ENCODE measurements around the gene ARHGAP31. TPM values are rescaled to one million over a fixed set of nuclear protein-coding genes. Genes with fewer than 3 reads are reported as not detected.
A peak's percentile ranks its signal among the peaks of the same experiment; 100 is the strongest.
"Not testable (repeated sequence)": the region's sequence is repeated elsewhere in the genome, so short reads cannot be mapped to it uniquely, and the experiment has no call there.

Gene ARHGAP31
- total RNA-seq, 4 donors from 2014 or later, result 40.5 to 46.5 (median 44.4) TPM

DNA sequence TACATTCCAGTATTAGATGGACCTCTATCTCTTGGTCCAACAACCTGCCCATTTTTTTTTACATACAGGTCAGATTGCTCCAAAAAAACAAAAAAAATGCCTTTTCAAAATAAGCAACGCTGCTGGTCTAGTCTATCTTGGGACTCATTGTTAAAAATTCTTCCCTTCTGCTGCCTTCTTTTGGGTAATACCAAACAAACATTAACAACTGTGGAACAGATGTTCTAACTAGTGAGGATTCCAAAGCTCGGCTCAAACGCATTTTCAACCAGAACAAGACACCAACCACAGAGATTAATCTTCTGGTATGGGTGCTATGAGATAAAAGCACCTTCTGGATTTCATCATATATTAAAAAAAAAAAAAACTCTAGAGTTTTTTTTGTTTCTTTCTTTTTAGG is 24.7 kb downstream of the ARHGAP31 start:
- Histone ChIP-seq H3K27ac (peak overlapping the region in 1 of 4 donors; percentile 56), H3K4me3 (no peak overlapping the region), H3K36me3 (peaks cover 0 to 4% (median 0%) of the 10 kb centered on the region in 3 donors), H3K9me3 (no peaks in the 10 kb centered on the region), H3K27me3 (no peaks in the 10 kb centered on the region), H3K4me1 (peaks cover 0 to 83% (median 10%) of the 10 kb centered on the region in 4 donors)
- 41 to 59% methylated on average over 3 of the region's 3 CpGs for WGBS, 2 donors
- no peak for DNase-seq (ENCODE audit: low spot score in 2 of 2)
- no peak for TF ChIP-seq EP300 (IDR thresholded peaks at IDR 0.05)
- TF ChIP-seq, protein P1, sequence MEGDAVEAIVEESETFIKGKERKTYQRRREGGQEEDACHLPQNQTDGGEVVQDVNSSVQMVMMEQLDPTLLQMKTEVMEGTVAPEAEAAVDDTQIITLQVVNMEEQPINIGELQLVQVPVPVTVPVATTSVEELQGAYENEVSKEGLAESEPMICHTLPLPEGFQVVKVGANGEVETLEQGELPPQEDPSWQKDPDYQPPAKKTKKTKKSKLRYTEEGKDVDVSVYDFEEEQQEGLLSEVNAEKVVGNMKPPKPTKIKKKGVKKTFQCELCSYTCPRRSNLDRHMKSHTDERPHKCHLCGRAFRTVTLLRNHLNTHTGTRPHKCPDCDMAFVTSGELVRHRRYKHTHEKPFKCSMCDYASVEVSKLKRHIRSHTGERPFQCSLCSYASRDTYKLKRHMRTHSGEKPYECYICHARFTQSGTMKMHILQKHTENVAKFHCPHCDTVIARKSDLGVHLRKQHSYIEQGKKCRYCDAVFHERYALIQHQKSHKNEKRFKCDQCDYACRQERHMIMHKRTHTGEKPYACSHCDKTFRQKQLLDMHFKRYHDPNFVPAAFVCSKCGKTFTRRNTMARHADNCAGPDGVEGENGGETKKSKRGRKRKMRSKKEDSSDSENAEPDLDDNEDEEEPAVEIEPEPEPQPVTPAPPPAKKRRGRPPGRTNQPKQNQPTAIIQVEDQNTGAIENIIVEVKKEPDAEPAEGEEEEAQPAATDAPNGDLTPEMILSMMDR (IDR thresholded peaks at IDR 0.05), result no peak
- no peak for TF ChIP-seq POLR2A (IDR thresholded peaks at IDR 0.05)

DNA sequence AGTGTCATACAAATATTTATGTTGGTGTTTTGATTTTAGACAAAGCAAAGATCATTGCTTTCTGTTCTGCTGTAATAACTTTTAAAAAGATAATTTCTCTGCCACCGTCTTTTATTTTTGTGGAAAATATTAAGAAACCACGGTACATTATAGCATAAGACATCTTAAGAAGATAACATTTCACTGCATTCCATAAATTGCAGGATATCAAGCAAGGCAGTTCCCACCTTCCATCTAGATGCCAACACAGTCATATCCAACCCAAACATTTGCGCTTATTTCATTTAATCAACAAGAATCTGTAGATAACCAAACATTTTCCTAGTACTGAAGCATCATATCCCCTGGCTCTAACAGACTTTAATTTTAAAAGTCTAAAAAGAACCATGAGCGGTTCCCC is 25.1 kb downstream of the ARHGAP31 start:
- H3K4me3 ChIP-seq, result no peak overlapping the region
- TF ChIP-seq, protein P1 (IDR thresholded peaks at IDR 0.05), result no peak
- TF ChIP-seq POLR2A (IDR thresholded peaks at IDR 0.05) (no peak), EP300 (IDR thresholded peaks at IDR 0.05) (no peak)
- no peaks in the 10 kb centered on the region for H3K36me3 ChIP-seq
- no peaks in the 10 kb centered on the region for H3K9me3 ChIP-seq
- no peak for DNase-seq (ENCODE audit: low spot score in 2 of 2)
- peak overlapping the region in 1 of 4 donors; percentile 56 for H3K27ac ChIP-seq
- no peaks in the 10 kb centered on the region for H3K27me3 ChIP-seq
- WGBS, 2 donors, result 79 to 83% methylated on average over 4 of the region's 4 CpGs
- peaks cover 0 to 83% (median 12%) of the 10 kb centered on the region in 4 donors for H3K4me1 ChIP-seq

DNA sequence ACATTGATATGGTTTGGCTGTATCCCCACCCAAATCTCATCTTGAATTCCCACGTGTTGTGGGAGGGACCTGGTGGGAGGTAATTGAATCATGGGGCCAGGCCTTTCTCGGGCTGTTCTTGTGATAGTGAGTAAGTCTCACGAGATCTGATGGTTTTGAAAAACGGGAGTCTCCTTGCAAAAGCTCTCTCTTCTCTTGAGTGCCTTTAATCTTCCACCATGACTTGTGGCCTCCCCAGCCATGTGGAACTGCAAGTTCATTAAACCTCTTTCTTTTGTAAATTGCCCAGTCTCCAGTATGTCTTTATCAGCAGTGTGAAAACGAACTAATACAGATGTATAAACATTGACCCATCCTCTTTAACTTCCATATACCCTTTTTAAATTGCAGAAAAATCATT is 26.6 kb downstream of the ARHGAP31 start:
- H3K27me3 ChIP-seq; H3K36me3 ChIP-seq; DNase-seq (ENCODE audit: low spot score in 2 of 2); H3K9me3 ChIP-seq; H3K4me3 ChIP-seq: not testable (repeated sequence)
- H3K4me1 ChIP-seq, result peaks cover 0 to 72% (median 8%) of the 10 kb centered on the region in 4 donors
- WGBS, 2 donors, result 56 to 65% methylated on average over 5 of the region's 5 CpGs
- peak overlapping the region in 2 of 4 donors; percentile 56 to 58 for H3K27ac ChIP-seq

DNA sequence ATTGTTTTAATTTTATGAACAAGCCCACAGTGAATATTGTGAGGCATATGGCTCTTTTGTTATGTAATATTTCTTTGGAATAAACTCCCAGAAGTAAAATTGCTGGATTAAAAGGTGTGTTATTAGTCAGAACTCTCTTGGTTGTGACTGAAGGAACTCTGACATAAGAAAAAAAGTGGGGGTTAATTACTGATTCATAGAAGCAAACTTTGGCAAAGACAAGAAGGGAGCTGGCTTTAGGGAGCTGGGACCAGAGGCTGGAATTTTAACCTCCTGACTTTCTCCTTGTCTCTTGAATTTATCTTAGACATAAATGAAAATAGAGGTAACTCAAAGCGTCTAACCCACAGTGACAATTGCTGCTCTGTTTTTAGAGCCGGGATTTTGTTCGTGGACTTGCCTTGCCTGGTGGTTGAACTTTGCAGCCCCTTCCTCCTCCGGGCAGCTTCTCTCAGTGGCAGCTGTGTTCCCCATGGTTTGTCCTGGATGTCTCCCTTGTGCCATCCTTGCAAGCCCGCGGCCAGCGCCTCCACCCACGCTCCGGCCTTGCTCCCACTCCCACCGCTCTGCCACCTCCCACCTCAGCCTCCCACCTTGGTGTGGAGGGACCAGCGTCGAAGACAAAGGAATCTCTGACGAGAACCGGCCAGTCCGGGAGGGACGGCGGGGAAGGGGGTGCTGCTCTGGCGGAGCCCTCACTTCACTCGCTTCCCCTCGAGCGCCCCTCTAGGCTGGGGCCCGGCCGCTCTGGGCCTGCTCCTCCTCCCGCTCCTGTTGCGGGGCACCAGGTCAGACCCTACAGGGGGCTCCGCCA is 28.0 kb downstream of the ARHGAP31 start:
- Histone ChIP-seq H3K27me3 (no peaks in the 10 kb centered on the region), H3K4me1 (peaks cover 0 to 78% (median 11%) of the 10 kb centered on the region in 4 donors), H3K36me3 (no peaks in the 10 kb centered on the region), H3K4me3 (peak overlapping the region; percentile 65 to 72 (median 68)), H3K27ac (peak overlapping the region; percentile 96 to 99 (median 97)), H3K9me3 (no peaks in the 10 kb centered on the region)
- 0 to 1% methylated on average over 17 to 20 of the region's 26 CpGs for WGBS, 2 donors
- TF ChIP-seq, protein P1 (IDR thresholded peaks at IDR 0.05), result no peak
- TF ChIP-seq POLR2A (IDR thresholded peaks at IDR 0.05), result no peak
- TF ChIP-seq EP300 (IDR thresholded peaks at IDR 0.05), result no peak
- DNase-seq (ENCODE audit: low spot score in 2 of 2), result no peak

DNA sequence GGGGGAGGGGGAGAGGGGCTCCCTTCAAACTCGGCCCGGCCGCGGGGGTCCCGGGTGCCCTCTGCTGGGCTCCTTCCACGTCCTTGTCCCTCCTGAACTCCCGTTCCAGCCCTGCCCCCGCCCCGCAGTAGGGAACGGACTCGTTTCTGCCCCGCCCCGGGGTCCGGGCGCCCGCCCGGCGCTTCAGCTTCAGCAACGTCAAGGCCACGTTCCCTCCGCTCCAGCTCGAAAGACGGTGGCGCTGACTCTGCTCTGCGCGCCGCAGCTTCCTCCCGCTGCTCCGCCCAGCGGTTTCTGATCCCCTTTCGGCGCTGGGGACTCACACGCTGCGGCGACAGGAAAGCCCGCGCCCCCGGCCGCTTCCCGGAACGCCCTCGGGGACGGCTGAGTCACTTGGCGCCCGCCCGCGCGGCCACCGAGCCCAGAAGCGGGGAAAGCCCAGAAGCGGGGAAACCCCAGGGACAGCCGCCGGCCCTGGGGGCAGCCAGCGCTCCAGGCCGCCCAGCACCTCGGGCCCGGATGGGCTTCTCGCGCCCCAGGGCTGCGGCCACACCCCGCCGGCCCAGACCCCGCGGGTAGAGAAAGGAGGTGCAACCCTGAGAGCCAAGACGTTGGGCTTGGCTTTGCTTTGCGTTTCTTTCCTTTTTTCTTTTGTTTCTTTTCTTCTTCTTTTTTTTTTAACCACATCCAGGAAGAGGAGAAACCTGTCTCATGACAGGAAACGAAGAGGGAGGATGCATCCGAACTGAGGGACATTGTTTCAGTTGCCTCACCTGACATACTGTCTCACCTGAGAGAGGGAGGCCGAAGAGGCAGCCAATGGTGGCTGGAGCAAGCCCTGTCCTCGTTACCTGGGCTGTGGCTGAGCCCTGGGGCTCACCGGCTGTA is 28.9 kb downstream of the ARHGAP31 start:
- peak; percentile 52 to 62 for DNase-seq (ENCODE audit: low spot score in 2 of 2)
- no peaks in the 10 kb centered on the region for H3K36me3 ChIP-seq
- no peaks in the 10 kb centered on the region for H3K27me3 ChIP-seq
- H3K27ac ChIP-seq, result peak overlapping the region; percentile 96 to 99 (median 97)
- H3K4me3 ChIP-seq, result peak overlapping the region; percentile 65 to 72 (median 68)
- TF ChIP-seq POLR2A (IDR thresholded peaks at IDR 0.05), result peak; percentile 48 to 67
- peak; percentile 68 to 94 for TF ChIP-seq EP300 (IDR thresholded peaks at IDR 0.05)
- TF ChIP-seq, protein P1 (IDR thresholded peaks at IDR 0.05), result peak in 1 of 5 experiments; percentile 47
- H3K4me1 ChIP-seq, result peaks cover 0 to 78% (median 15%) of the 10 kb centered on the region in 4 donors
- H3K9me3 ChIP-seq, result no peaks in the 10 kb centered on the region
- WGBS, 2 donors, result 3 to 8% methylated on average over 17 to 55 of the region's 71 CpGs

All from tibial nerve (tissue), 4 donors.